Activated naive CD4-positive, alpha-beta T cell treated with anti-CD3 and anti-CD28 coated beads, Interleukin-2, amount 10 ng/mL, durations not matched to agents 5 hours and 36 hours (primary cell): Measurements from ENCODE around the gene GET4. TPM values are rescaled to one million over a fixed set of nuclear protein-coding genes. Genes with fewer than 3 reads are reported as not detected.

ENCODE experiments used
- total RNA-seq, 2 experiments: library from RNA; stranded (reverse); gene quantifications; one replicate each; pipeline ENCODE4 v1.2.3, GENCODE V29; 2021

GET4 gene, protein sequence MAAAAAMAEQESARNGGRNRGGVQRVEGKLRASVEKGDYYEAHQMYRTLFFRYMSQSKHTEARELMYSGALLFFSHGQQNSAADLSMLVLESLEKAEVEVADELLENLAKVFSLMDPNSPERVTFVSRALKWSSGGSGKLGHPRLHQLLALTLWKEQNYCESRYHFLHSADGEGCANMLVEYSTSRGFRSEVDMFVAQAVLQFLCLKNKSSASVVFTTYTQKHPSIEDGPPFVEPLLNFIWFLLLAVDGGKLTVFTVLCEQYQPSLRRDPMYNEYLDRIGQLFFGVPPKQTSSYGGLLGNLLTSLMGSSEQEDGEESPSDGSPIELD
- total RNA-seq: 10 to 100 TPM; 39.9 to 41.9 TPM

DNA sequence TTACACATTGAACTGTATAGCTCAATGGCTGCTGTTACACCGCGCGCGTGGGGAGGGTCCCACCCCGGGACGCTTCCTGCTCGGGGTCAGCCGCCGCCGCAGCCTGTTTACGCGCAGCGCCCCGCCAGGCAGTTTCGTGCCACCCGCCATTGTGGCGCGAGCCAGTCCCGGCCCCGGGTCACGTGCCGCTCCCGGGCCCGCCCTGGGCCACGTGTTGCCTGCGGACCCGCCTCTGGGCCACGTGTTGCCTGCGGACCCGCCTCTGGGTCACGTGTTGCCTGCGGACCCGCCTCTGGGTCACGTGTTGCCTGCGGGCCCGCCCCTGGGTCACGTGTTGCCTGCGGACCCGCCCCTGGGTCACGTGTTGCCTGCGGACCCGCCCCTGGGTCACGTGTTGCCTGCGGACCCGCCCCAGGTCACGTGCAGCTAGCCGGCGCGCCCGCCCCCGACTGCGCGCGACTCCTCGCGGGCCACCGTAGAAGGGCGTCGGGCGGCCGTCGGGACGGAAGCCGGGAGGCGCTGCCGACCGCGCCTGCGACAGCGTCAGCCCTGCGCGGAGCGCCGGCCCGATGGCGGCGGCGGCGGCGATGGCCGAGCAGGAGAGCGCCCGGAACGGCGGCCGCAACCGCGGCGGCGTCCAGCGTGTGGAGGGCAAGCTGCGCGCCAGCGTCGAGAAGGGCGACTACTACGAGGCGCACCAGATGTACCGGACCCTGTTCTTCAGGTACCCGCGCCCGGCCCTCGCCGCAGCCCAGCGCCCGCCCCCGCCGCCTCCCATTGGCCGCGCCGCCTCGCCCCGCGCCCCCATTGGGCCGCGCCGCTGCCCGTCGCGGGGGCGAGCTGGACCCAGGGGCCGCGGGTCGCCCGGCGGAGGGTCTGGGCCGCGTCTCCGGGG lies at the start of gene GET4:
TSS of gene GET4 (plus strand) at position 478 of the 895 bp plus-strand sequence. CDS start at position 570, 92 bp downstream.

DNA sequence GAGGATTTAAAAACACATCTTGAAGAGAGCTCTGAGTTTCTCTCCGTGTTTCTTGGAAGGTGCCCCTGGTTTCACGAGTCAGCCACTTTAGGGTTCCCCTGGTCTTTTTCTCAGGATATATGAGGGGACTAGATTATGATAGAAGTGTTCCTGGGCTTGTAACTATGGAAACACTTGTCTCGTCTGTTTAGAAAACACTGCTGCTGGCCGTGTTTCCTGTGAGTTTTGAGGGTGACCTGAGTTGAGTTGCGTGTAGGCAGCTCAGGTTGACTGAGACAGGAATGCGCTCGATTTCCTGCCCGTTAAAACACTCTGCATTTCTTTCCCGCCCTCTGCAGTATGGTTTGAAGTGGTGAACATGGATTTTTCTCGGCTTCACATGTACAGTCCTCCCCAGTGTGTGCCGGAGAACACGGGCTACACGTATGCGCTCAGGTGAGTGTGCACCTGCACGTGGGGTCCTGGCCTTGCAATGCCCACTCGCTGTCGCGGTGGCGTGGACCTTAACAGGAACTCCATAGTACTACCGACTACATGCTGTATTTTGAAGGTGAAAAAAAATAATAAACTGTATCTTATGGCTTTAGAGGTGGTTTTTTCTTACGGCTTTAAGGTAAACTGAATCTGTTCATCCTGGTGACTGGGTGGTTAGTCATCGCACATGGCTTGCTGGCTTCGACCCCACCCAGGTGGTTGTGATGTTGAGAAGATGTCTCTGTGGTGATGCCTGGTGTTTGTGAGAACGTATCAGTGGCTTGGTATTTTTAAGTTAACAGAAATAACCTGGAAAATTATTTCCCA lies 44.0 kb upstream of the GET4 start, which contains the start of gene SUN1:
TSS of gene SUN1 (plus strand) at position 310 of the 801 bp plus-strand sequence. CDS start at position 359, 49 bp downstream.

Other genes with a start within 250 kb of the GET4 start
- gene DNAAF5, start 149.9 kb upstream of the GET4 start, total RNA-seq: 10 to 100 TPM; 19.7 to 21.9 TPM
- 10 to 100 TPM; 27.1 to 28.1 TPM for gene PRKAR1B, start 149.3 kb upstream of the GET4 start, total RNA-seq
- gene SUN1, start 44.1 kb upstream of the GET4 start, total RNA-seq: 10 to 100 TPM; 81.1 to 85.7 TPM
- gene ADAP1, start 78.1 kb downstream of the GET4 start, total RNA-seq: 10 to 100 TPM; 14.1 to 14.4 TPM
- 10 to 100 TPM; 18.6 to 19.2 TPM for gene COX19, start 99.0 kb downstream of the GET4 start, total RNA-seq
- not detected for gene CYP2W1, start 106.6 kb downstream of the GET4 start, total RNA-seq
- 1 to 10 TPM; 8.7 to 9.8 TPM for gene GPR146, start 168.0 kb downstream of the GET4 start, total RNA-seq
- gene GPER1, start 211.6 kb downstream of the GET4 start, total RNA-seq: under 1 TPM; 0.10 to 0.22 TPM